Neural progenitor cell (in vitro differentiated cells): ENCODE data around the gene PGC. TPM values are rescaled to one million over a fixed set of nuclear protein-coding genes. Genes with fewer than 3 reads are reported as not detected.

ENCODE experiments used
- DNase-seq: peaks from one replicate; pipeline ENCODE4 v3.0.0-alpha.2; 2016; ENCODE audit warnings: low spot score
- H2AFZ ChIP-seq: fragments of 200-600 bp; sonication (generic); replicated peaks from 2 replicates; pipeline ENCODE4 v1.6.1; 2016; ENCODE audit warnings: antibody characterized with exemption
- H3F3A ChIP-seq: fragments of 200-600 bp; sonication (generic); 2 replicates; pipeline ENCODE4 v1.6.1; 2016; ENCODE audit warnings: antibody characterized with exemption, low read depth
- H3K27ac ChIP-seq: fragments of 200-600 bp; sonication (generic); 2 replicates; pipeline ENCODE4 v1.5.1; 2016; ENCODE audit warnings: mild to moderate bottlenecking
- H3K27me3 ChIP-seq: fragments of 200-600 bp; sonication (generic); 2 replicates; pipeline ENCODE4 v1.6.1; 2016; ENCODE audit warnings: mild to moderate bottlenecking, moderate library complexity
- H3K36me3 ChIP-seq: fragments of 200-600 bp; sonication (generic); 2 replicates; pipeline ENCODE4 v1.5.1; 2016
- H3K4me1 ChIP-seq: fragments of 200-600 bp; sonication (generic); 2 replicates; pipeline ENCODE4 v1.6.1; 2016; ENCODE audit warnings: mixed run types
- H3K4me2 ChIP-seq: fragments of 200-600 bp; sonication (generic); 2 replicates; pipeline ENCODE4 v1.6.1; 2016
- H3K4me3 ChIP-seq: fragments of 200-600 bp; sonication (generic); 2 replicates; pipeline ENCODE4 v1.5.1; 2016
- H3K79me2 ChIP-seq: fragments of 200-600 bp; sonication (generic); 2 replicates; pipeline ENCODE4 v1.6.1; 2016; ENCODE audit warnings: low read depth
- H3K9ac ChIP-seq: fragments of 200-600 bp; sonication (generic); 2 replicates; pipeline ENCODE4 v1.6.1; 2016
- H3K9me3 ChIP-seq: fragments of 200-600 bp; sonication (generic); 2 replicates; pipeline ENCODE4 v1.5.1; 2016; ENCODE audit warnings: low read depth
- H4K20me1 ChIP-seq: fragments of 200-600 bp; sonication (generic); 2 replicates; pipeline ENCODE4 v1.6.1; 2016; ENCODE audit warnings: low read depth
- H3K27ac Mint-ChIP-seq: 3 replicates; pipeline ENCODE4 v1.8.0; 2021; ENCODE audit warnings: mixed read lengths
- H3K27me3 Mint-ChIP-seq: 2 replicates; pipeline ENCODE4 v1.8.0; 2022; ENCODE audit warnings: low read depth, mild to moderate bottlenecking, inconsistent platforms, moderate library complexity, mixed read lengths; ENCODE audit not compliant: insufficient read depth
- H3K36me3 Mint-ChIP-seq: 3 replicates; pipeline ENCODE4 v1.8.0; 2021; ENCODE audit warnings: mixed read lengths
- H3K4me1 Mint-ChIP-seq: 3 replicates; pipeline ENCODE4 v1.8.0; 2021; ENCODE audit warnings: mixed read lengths
- H3K4me3 Mint-ChIP-seq: 3 replicates; pipeline ENCODE4 v1.8.0; 2021; ENCODE audit warnings: mild to moderate bottlenecking, moderate library complexity, mixed read lengths
- H3K9me3 Mint-ChIP-seq: 3 replicates; pipeline ENCODE4 v1.8.0; 2020; ENCODE audit warnings: mixed read lengths
- CTCF ChIP-seq: fragments of 200-600 bp; sonication (generic); IDR thresholded peaks from 2 replicates; pipeline ENCODE4 v1.5.1; 2017; ENCODE audit warnings: antibody characterized with exemption, mild to moderate bottlenecking
- EZH2 ChIP-seq: fragments of 200-600 bp; sonication (generic); IDR thresholded peaks from 2 replicates; pipeline ENCODE4 v1.6.1; 2017; ENCODE audit warnings: antibody characterized with exemption, mild to moderate bottlenecking, moderate library complexity
- EZH2phosphoT487 ChIP-seq: fragments of 200-600 bp; sonication (generic); IDR thresholded peaks from 2 replicates; pipeline ENCODE4 v1.6.1; 2017; ENCODE audit warnings: antibody characterized with exemption
- total RNA-seq: library from RNA; depleted of rRNA; stranded (reverse); fragments of >200 nt; gene quantifications from 2 replicates; pipeline ENCODE4 v1.2.3, GENCODE V29; 2015; ENCODE audit warnings: low replicate concordance

Gene PGC
- total RNA-seq, 1 donor from 2014 or later: not detected

- H3K4me1 ChIP-seq: no peaks in the 10 kb centered on the region
Measured at GRCh38 chr6:41719436-41720261, 27.5 kb downstream of the PGC start.

GRCh38 chr6:41718828-41719227 is 28.4 kb downstream of the PGC start:
- no peak overlapping the region for H3K4me2 ChIP-seq
- no peaks in the 10 kb centered on the region for H3K79me2 ChIP-seq
- DNase-seq: no peak
- no peaks in the 10 kb centered on the region for H3K9me3 Mint-ChIP-seq
- no peaks in the 10 kb centered on the region for H3K9me3 ChIP-seq
- H3K4me1 Mint-ChIP-seq: peaks cover 5% of the 10 kb centered on the region
- peaks cover 6% of the 10 kb centered on the region for H3K27me3 Mint-ChIP-seq
- H3K27ac Mint-ChIP-seq: no peak overlapping the region
- H4K20me1 ChIP-seq: no peaks in the 10 kb centered on the region
- no peaks in the 10 kb centered on the region for H3K36me3 ChIP-seq
- H2AFZ ChIP-seq: no peak overlapping the region
- no peak overlapping the region for H3K4me3 Mint-ChIP-seq
- no peaks in the 10 kb centered on the region for H3K36me3 Mint-ChIP-seq
- no peak overlapping the region for H3K27ac ChIP-seq
- no peak overlapping the region for H3K9ac ChIP-seq
- no peaks in the 10 kb centered on the region for H3F3A ChIP-seq
- no peaks in the 10 kb centered on the region for H3K4me1 ChIP-seq
- H3K27me3 ChIP-seq: no peaks in the 10 kb centered on the region
- TF ChIP-seq CTCF: no peak
- no peak for TF ChIP-seq EZH2
- no peak for TF ChIP-seq EZH2phosphoT487
- no peak overlapping the region for H3K4me3 ChIP-seq

More at GRCh38 chr6:41719436-41720261, 27.5 kb downstream of the PGC start:
- no peak overlapping the region for H3K27ac Mint-ChIP-seq
- Histone ChIP-seq H3K79me2 (no peaks in the 10 kb centered on the region), H3F3A (no peaks in the 10 kb centered on the region), H2AFZ (no peak overlapping the region), H3K9me3 (no peaks in the 10 kb centered on the region), H3K27ac (no peak overlapping the region), H3K27me3 (no peaks in the 10 kb centered on the region), H3K36me3 (no peaks in the 10 kb centered on the region), H3K4me3 (no peak overlapping the region), H4K20me1 (no peaks in the 10 kb centered on the region), H3K4me2 (no peak overlapping the region), H3K9ac (no peak overlapping the region)
- no peaks in the 10 kb centered on the region for H3K9me3 Mint-ChIP-seq
- H3K4me3 Mint-ChIP-seq: no peak overlapping the region
- peaks cover 6% of the 10 kb centered on the region for H3K27me3 Mint-ChIP-seq
- peaks cover 5% of the 10 kb centered on the region for H3K4me1 Mint-ChIP-seq
- no peak for DNase-seq
- H3K36me3 Mint-ChIP-seq: no peaks in the 10 kb centered on the region
- TF ChIP-seq EZH2: no peak
- TF ChIP-seq CTCF: no peak
- no peak for TF ChIP-seq EZH2phosphoT487

GRCh38 chr6:41717392-41717736 is 29.8 kb downstream of the PGC start:
- no peaks in the 10 kb centered on the region for H3F3A ChIP-seq
- no peaks in the 10 kb centered on the region for H3K36me3 ChIP-seq
- no peak overlapping the region for H3K4me3 Mint-ChIP-seq
- H3K4me1 Mint-ChIP-seq: peaks cover 2% of the 10 kb centered on the region
- H3K27me3 Mint-ChIP-seq: peaks cover 6% of the 10 kb centered on the region
- H3K27ac Mint-ChIP-seq: no peak overlapping the region
- H3K9me3 Mint-ChIP-seq: no peaks in the 10 kb centered on the region
- H3K27me3 ChIP-seq: no peaks in the 10 kb centered on the region
- no peak overlapping the region for H3K9ac ChIP-seq
- H3K27ac ChIP-seq: no peak overlapping the region
- no peak for DNase-seq
- no peaks in the 10 kb centered on the region for H3K4me1 ChIP-seq
- H4K20me1 ChIP-seq: no peaks in the 10 kb centered on the region
- no peak for TF ChIP-seq EZH2phosphoT487
- no peak for TF ChIP-seq CTCF
- TF ChIP-seq EZH2: no peak
- no peaks in the 10 kb centered on the region for H3K79me2 ChIP-seq
- no peak overlapping the region for H3K4me2 ChIP-seq
- H3K4me3 ChIP-seq: no peak overlapping the region
- H2AFZ ChIP-seq: no peak overlapping the region
- no peaks in the 10 kb centered on the region for H3K36me3 Mint-ChIP-seq
- H3K9me3 ChIP-seq: no peaks in the 10 kb centered on the region
